Panc1 (cell line): ENCODE measurements around the gene FBXO17.
"Not testable (repeated sequence)": the region's sequence is repeated elsewhere in the genome, so short reads cannot be mapped to it uniquely, and the experiment has no call there.

Experiments used
- CTCF ChIP-seq: fragments of 450-650 bp; IDR thresholded peaks from 2 replicates; pipeline ENCODE4 v1.5.1; 2017; ENCODE audit warnings: mild to moderate bottlenecking
- POLR2AphosphoS5 ChIP-seq: IDR thresholded peaks from 2 replicates; pipeline ENCODE4 v1.6.1; 2012; ENCODE audit warnings: mild to moderate bottlenecking, low read depth, low read length, moderate library complexity
- REST ChIP-seq, 2 experiments: IDR thresholded peaks; 2 replicates each; pipeline ENCODE4 v1.6.1; 2011 to 2012; ENCODE audit warnings: low read depth in 2 of 2, control low read depth in 1 of 2, low read length in 1 of 2, mild to moderate bottlenecking in 1 of 2, moderate library complexity in 1 of 2; ENCODE audit not compliant: insufficient read depth in 1 of 2
- SIN3A ChIP-seq: IDR thresholded peaks from 2 replicates; pipeline ENCODE4 v1.6.1; 2012; ENCODE audit warnings: low read depth, mild to moderate bottlenecking, low read length, moderate library complexity, borderline replicate concordance; ENCODE audit not compliant: insufficient read depth
- TCF7L2 ChIP-seq: IDR thresholded peaks from 2 replicates; pipeline ENCODE4 v1.6.1; 2011; ENCODE audit warnings: mild to moderate bottlenecking, low read depth, low read length, inconsistent platforms

- TF ChIP-seq CTCF; POLR2AphosphoS5; TCF7L2; REST (IDR thresholded peaks at IDR 0.05; ENCODE audit: insufficient read depth in 1 of 2, low read depth in 2 of 2, low read length in 1 of 2); SIN3A: not testable (repeated sequence)
Measured at GRCh38 chr19:38989614-38990013, 14.1 kb upstream of the FBXO17 start.
